Measurements from ENCODE around the gene NAA38.

NAA38 gene

GRCh38 chr17:7852262-7852670 is 5.1 kb downstream of the NAA38 start:
- no peak for DNase-seq (ENCODE audit: low spot score)

- peak; percentile 87 for DNase-seq (ENCODE audit: low spot score)
Measured at GRCh38 chr17:7851438-7852261, 5.7 kb downstream of the NAA38 start.

GRCh38 chr17:7850701-7851437 is 6.5 kb downstream of the NAA38 start:
- DNase-seq (ENCODE audit: low spot score), result no peak

GRCh38 chr17:7849751-7850504 is 7.4 kb downstream of the NAA38 start:
- no peak for DNase-seq (ENCODE audit: low spot score)

GRCh38 chr17:7849130-7849750 is 8.1 kb downstream of the NAA38 start:
- DNase-seq (ENCODE audit: low spot score), result no peak

GRCh38 chr17:7848739-7849129 is 8.6 kb downstream of the NAA38 start:
- DNase-seq (ENCODE audit: low spot score), result no peak

- DNase-seq (ENCODE audit: low spot score), result no peak
Measured at GRCh38 chr17:7848131-7848579, 9.2 kb downstream of the NAA38 start.

- DNase-seq (ENCODE audit: low spot score), result no peak
Measured at GRCh38 chr17:7846765-7847661, 10.3 kb downstream of the NAA38 start.

- DNase-seq (ENCODE audit: low spot score), result no peak
Measured at GRCh38 chr17:7846063-7846735, 11.2 kb downstream of the NAA38 start.

- no peak for DNase-seq (ENCODE audit: low spot score)
Measured at GRCh38 chr17:7845359-7846062, 11.8 kb downstream of the NAA38 start.

GRCh38 chr17:7844292-7845154 is 12.8 kb downstream of the NAA38 start:
- DNase-seq (ENCODE audit: low spot score), result peak; percentile 90

- DNase-seq (ENCODE audit: low spot score), result peak; percentile 83
Measured at GRCh38 chr17:7843536-7844291, 13.6 kb downstream of the NAA38 start.

- no peak for DNase-seq (ENCODE audit: low spot score)
Measured at GRCh38 chr17:7843257-7843535, 14.2 kb downstream of the NAA38 start.

GRCh38 chr17:7842380-7843256 is 14.7 kb downstream of the NAA38 start:
- DNase-seq (ENCODE audit: low spot score), result peak; percentile 77

- DNase-seq (ENCODE audit: low spot score), result peak; percentile 83
Measured at GRCh38 chr17:7841915-7842379, 15.4 kb downstream of the NAA38 start.

- peak; percentile 78 for DNase-seq (ENCODE audit: low spot score)
Measured at GRCh38 chr17:7841396-7841914, 15.9 kb downstream of the NAA38 start.

- peak; percentile 25 for DNase-seq (ENCODE audit: low spot score)
Measured at GRCh38 chr17:7840875-7841274, 16.5 kb downstream of the NAA38 start.

Measured in NAMALWA (cell line).